8988T (cell line): Measurements from ENCODE around the gene SUMO3.

Experiments
- DNase-seq: peaks from one replicate; pipeline ENCODE4 v3.0.0; 2011

Gene SUMO3

GRCh38 chr21:44778094-44778493 lies 39.8 kb downstream of the SUMO3 start:
- DNase-seq, result no peak

- DNase-seq, result no peak
Measured at GRCh38 chr21:44774972-44775371, 42.9 kb downstream of the SUMO3 start.

GRCh38 chr21:44773291-44773932 lies 44.5 kb downstream of the SUMO3 start:
- no peak for DNase-seq

- DNase-seq, result no peak
Measured at GRCh38 chr21:44771896-44772525, 45.9 kb downstream of the SUMO3 start.

- DNase-seq, result no peak
Measured at GRCh38 chr21:44767834-44768831, 49.7 kb downstream of the SUMO3 start.

- DNase-seq, result no peak
Measured at GRCh38 chr21:44766818-44767354, 51.0 kb downstream of the SUMO3 start.

GRCh38 chr21:44766014-44766817 lies 51.6 kb downstream of the SUMO3 start:
- no peak for DNase-seq

- DNase-seq, result no peak
Measured at GRCh38 chr21:44765231-44766013, 52.4 kb downstream of the SUMO3 start.

- DNase-seq, result no peak
Measured at GRCh38 chr21:44764319-44765230, 53.3 kb downstream of the SUMO3 start.

GRCh38 chr21:44763451-44764318 lies 54.2 kb downstream of the SUMO3 start:
- DNase-seq, result no peak

- no peak for DNase-seq
Measured at GRCh38 chr21:44763050-44763378, 54.8 kb downstream of the SUMO3 start.

- no peak for DNase-seq
Measured at GRCh38 chr21:44762221-44763049, 55.4 kb downstream of the SUMO3 start.

GRCh38 chr21:44761747-44762208 lies 56.1 kb downstream of the SUMO3 start:
- no peak for DNase-seq

GRCh38 chr21:44761011-44761729 lies 56.7 kb downstream of the SUMO3 start:
- DNase-seq, result no peak

GRCh38 chr21:44760376-44760775 lies 57.5 kb downstream of the SUMO3 start:
- no peak for DNase-seq

GRCh38 chr21:44759628-44760285 lies 58.1 kb downstream of the SUMO3 start:
- no peak for DNase-seq
